ENCODE measurements around the gene VSTM2L. TPM values are rescaled to one million over a fixed set of nuclear protein-coding genes. Genes with fewer than 3 reads are reported as not detected.

Gene VSTM2L
- total RNA-seq, 1 experiment from 2014 or later: 4.8 TPM

DNA sequence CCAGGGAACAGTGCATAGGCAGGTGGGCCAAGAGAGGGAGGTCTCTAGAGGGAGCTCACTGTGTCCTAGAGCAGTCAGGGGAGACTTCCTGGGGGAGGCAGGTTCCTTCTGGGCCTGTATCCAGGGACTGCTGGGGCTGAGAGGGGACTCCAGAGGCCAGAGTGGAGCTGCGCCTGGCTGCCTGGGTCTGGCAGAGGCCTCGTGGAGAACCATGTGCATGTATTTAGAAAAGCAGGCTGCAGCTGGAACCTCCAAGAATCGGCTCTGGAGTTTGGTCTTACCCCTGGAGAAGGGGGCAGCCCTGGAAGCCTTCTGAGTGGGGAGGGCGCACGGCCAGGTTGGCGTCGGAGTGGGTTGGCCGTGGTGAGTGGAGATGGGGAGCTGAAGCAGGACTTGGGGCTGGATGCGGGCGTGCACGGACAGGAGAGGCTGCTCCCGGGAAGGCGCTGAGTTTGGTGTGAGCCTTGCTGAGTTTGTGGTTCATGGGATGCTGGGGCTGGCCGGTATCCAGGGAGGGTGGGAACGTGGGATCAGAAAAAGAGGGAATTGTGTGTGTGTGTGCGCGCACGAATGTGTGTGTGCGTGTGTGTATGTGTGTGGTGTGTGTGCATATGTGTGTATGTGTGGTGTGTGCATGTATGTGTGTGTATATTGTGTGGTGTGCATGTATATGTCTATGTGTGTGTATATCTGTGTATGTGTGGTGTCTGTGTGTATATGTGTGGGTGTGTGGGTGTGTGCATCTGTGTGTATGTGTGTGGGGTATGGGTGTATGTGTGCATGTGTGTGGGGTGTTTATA lies 10.8 kb downstream of the VSTM2L start:
- no peaks in the 10 kb centered on the region for H3K9me3 ChIP-seq (replicated peaks)
- H3K4me3 ChIP-seq: no peak overlapping the region
- no peaks in the 10 kb centered on the region for H3K36me3 ChIP-seq
- H3K27me3 ChIP-seq (replicated peaks): peaks cover 9% of the 10 kb centered on the region
- H3K4me1 ChIP-seq (replicated peaks): peaks cover 4% of the 10 kb centered on the region; the same call in 1 of the 2 replicates
- H3K27ac ChIP-seq: no peak overlapping the region
- DNase-seq (ENCODE audit: low read depth in 1 of 2, low spot score in 2 of 2): no peak

DNA sequence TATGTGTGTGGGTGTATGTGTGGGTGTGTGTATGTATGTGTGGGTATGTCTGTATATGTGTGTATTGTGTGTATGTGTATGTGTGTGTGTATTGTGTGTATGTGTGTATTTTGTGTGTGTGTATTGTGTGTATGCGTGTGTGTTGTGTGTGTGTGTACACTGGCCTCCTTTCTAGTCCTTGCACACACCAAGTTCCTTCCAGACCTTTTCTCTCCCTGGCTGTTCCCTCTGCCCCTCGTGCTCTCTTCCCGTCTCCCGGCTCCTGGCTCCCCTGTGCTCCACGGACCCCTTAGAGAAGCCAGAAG lies 11.4 kb downstream of the VSTM2L start:
- Histone ChIP-seq H3K4me1 (replicated peaks) (peaks cover 4% of the 10 kb centered on the region; the same call in 1 of the 2 replicates), H3K27me3 (replicated peaks) (peaks cover 9% of the 10 kb centered on the region), H3K36me3 (no peaks in the 10 kb centered on the region), H3K9me3 (replicated peaks) (no peaks in the 10 kb centered on the region), H3K27ac (no peak overlapping the region), H3K4me3 (no peak overlapping the region)
- no peak for DNase-seq (ENCODE audit: low read depth in 1 of 2, low spot score in 2 of 2)

DNA sequence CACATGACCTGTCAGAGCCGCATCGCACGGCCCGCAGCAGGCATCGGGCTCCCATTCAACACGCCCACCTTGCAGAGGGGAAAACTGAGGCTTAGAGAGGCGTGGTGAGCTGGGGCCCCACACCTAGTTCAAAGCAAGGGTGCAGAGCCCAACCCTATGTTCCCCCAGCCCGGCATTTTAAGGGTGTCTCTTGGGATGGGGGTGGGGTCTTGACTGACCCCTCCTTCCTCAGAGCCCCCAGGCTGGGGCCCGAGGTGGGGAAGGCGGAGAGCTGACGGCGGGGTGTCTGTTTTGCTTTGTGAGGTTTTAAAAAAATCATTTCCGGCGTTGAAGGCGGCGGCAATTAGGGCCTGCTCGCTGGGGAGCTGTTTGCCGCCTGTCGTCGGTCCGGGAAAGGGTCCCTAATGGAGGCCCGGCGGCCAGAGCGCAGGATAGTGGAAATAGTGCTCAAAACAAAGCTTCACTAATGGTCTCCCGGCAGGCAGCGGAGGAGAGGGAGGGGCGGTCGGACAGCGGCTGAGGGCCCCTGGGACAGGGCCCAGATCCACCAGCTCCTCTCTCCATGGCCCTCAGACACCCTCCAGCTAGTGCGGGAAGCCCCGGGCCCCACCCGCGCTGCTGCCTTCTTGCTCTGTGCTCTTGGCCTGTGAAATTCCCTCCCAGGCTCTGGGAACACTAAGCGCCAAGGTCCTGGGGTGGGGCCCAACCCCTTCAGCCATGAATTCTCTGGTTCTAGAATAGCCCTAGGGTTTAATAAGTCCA lies 11.9 kb downstream of the VSTM2L start:
- H3K9me3 ChIP-seq (replicated peaks): no peaks in the 10 kb centered on the region
- peaks cover 4% of the 10 kb centered on the region; the same call in 1 of the 2 replicates for H3K4me1 ChIP-seq (replicated peaks)
- H3K4me3 ChIP-seq: no peak overlapping the region
- no peak for DNase-seq (ENCODE audit: low read depth in 1 of 2, low spot score in 2 of 2)
- no peak overlapping the region for H3K27ac ChIP-seq
- no peaks in the 10 kb centered on the region for H3K36me3 ChIP-seq
- peaks cover 9% of the 10 kb centered on the region for H3K27me3 ChIP-seq (replicated peaks)

DNA sequence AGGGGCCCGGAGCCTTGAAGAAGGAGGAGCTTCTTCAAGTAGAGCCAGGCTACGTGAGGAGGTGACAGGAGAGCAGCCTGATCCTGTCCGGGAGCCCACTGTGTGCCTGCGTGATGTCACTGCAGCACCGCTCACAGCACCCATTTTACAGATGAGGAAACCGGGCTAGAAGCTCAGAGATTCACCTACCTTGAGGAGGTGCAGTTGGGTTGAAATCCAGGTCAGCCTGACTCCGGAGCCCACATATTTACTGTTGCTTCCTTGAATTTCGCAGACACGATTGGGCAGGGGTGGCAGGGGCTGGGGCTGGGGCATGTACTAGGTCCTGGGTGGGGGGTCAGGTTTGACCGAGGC lies 12.5 kb downstream of the VSTM2L start:
- peaks cover 9% of the 10 kb centered on the region for H3K27me3 ChIP-seq (replicated peaks)
- H3K4me3 ChIP-seq: no peak overlapping the region

DNA sequence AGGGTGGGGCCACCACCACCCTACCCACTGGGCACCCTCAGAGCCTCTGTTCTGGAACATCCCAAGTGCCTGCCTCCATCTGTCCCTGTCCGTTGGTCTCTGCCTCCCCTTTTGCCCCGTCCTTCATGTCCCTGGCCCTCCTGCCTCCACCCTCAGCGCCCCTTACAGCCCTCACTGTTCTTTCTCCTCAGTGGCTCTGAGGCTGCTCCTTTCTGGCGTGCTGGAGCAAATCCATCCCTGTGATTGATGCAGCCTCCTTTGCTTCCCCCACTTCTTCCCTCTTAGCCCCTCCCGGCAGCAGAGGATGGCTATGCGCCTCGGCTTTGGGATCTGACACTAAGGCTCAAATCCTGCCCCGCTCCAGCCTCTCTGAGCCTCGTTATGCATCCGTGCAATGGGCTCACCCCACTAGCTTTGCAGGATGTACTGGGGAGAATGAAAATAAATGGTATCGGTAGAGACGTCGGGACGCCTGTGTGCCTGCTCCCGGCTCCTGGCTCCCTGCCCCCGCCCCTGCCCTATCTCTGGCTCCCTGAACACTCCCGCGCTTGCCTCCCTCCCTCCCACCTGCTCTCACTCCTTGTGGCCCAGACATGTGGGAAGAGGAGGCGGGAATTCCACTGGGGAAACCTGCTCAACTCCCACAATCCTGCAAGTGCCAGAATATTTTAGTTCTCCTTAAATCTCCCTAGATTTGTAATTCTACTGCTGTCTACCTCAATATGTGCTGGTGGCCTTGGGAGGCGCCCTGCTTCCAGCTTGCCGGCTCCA lies 13.1 kb downstream of the VSTM2L start:
- Histone ChIP-seq H3K27ac (no peak overlapping the region), H3K9me3 (replicated peaks) (no peaks in the 10 kb centered on the region), H3K36me3 (no peaks in the 10 kb centered on the region), H3K4me3 (no peak overlapping the region), H3K27me3 (replicated peaks) (peaks cover 9% of the 10 kb centered on the region), H3K4me1 (replicated peaks) (peaks cover 4% of the 10 kb centered on the region; the same call in 1 of the 2 replicates)
- DNase-seq (ENCODE audit: low read depth in 1 of 2, low spot score in 2 of 2): no peak

More for the DNA sequence above, 12.5 kb downstream of the VSTM2L start:
- no peaks in the 10 kb centered on the region for H3K36me3 ChIP-seq
- peaks cover 4% of the 10 kb centered on the region; the same call in 1 of the 2 replicates for H3K4me1 ChIP-seq (replicated peaks)
- no peaks in the 10 kb centered on the region for H3K9me3 ChIP-seq (replicated peaks)
- no peak for DNase-seq (ENCODE audit: low read depth in 1 of 2, low spot score in 2 of 2)
- no peak overlapping the region for H3K27ac ChIP-seq

DNA sequence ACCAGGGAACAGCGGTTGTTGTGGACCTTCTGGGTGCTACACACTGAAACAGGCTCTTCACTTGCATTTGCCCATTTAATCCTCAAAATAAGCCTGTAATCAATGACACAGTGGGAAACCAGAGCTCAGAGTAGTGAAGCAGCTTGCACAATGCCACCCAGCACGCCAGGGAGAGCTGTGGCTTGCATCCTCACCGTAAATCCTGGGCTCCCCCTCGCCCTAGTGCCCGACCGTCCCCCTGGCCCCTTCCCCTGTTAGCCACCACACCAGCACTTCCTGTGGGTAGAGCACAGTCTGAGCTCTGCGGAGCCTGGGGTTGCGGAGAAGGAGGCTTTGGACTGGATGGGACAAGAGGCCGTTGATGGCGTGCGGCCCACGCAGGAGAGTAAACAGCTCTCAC lies 14.5 kb downstream of the VSTM2L start:
- Histone ChIP-seq H3K27me3 (replicated peaks) (peaks cover 9% of the 10 kb centered on the region), H3K9me3 (replicated peaks) (no peaks in the 10 kb centered on the region), H3K36me3 (no peaks in the 10 kb centered on the region), H3K4me1 (replicated peaks) (no peaks in the 10 kb centered on the region), H3K27ac (no peak overlapping the region), H3K4me3 (no peak overlapping the region)
- no peak for DNase-seq (ENCODE audit: low read depth in 1 of 2, low spot score in 2 of 2)

DNA sequence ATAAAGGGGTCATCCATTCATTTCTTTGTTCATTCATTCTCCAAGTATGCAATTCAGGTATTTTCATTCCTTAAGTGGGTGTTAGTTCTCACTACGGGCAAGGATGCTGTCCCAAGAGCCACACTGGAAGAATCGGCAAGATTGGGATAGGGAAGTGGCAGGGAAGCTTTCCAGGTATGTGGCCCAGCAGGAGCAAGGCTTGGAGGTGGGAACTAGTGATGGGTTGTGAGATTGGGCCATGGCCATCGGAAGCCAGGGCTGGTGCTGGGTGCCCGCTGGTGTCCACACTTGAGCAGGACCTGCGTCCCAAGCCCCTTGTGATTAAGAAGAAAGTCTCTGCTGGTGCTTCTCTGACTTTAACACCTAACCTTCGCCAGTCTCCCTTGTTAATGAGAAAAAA lies 15.1 kb downstream of the VSTM2L start:
- no peak overlapping the region for H3K4me3 ChIP-seq
- no peaks in the 10 kb centered on the region for H3K4me1 ChIP-seq (replicated peaks)
- H3K27me3 ChIP-seq (replicated peaks): peaks cover 5% of the 10 kb centered on the region
- DNase-seq (ENCODE audit: low read depth in 1 of 2, low spot score in 2 of 2): no peak
- no peak overlapping the region for H3K27ac ChIP-seq
- no peaks in the 10 kb centered on the region for H3K9me3 ChIP-seq (replicated peaks)
- H3K36me3 ChIP-seq: no peaks in the 10 kb centered on the region

DNA sequence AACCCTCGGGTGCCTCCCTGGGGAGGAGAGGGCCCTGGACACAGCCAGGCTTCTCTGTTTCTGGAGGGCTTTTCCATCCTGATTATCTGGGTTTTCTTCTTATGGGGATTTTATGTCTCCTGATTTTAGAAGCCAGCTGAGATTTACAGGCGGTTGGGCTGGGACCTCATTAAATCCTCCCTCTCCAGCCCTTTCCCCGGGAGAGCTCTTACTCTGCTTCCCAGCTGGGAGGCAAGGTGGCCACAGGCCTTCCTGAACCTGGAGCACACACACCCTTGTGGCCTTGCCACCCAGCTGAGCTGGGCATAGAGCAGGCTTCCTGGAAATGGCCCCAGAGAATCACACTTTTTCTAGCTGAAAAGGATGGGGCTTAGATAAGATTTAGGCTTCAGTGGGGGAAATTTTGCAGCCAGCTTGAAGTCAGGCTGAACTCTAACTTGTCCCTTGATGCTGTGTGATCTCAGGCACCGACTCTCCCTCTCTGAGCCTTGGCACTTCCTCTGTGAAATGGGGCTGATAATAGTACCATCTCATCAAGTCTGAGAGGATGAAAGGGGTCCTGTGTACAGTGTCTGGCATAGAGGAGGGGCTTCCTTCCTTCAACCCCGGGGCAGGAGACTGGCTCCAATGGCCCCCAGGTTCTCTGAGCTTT lies 16.6 kb downstream of the VSTM2L start:
- peaks cover 5% of the 10 kb centered on the region for H3K27me3 ChIP-seq (replicated peaks)
- DNase-seq (ENCODE audit: low read depth in 1 of 2, low spot score in 2 of 2): no peak

DNA sequence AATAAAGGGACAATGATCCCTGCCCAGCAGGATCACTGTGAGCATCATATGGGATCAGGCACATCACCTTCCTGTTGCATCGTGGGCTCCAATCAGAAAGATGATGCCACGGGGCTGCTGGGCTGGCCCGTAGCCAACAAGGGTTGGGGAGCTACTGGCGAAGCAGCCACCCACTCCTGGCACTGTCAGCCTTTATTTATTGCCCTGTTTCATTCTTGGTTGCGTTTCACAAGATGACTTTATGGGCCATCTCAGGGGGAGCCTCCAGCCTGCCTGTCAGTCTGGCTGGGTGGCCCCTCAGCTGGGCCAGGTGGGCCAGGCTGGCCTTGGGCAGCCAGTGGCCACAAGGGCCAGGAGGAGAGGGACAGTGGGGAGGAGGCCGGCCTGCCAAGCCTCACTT lies 17.3 kb downstream of the VSTM2L start:
- Histone ChIP-seq H3K4me1 (replicated peaks) (no peaks in the 10 kb centered on the region), H3K27ac (no peak overlapping the region), H3K36me3 (no peaks in the 10 kb centered on the region), H3K9me3 (replicated peaks) (no peaks in the 10 kb centered on the region), H3K4me3 (no peak overlapping the region), H3K27me3 (replicated peaks) (peaks cover 5% of the 10 kb centered on the region)
- DNase-seq (ENCODE audit: low read depth in 1 of 2, low spot score in 2 of 2): no peak

More for the DNA sequence above, 16.6 kb downstream of the VSTM2L start:
- Histone ChIP-seq H3K27ac (no peak overlapping the region), H3K36me3 (no peaks in the 10 kb centered on the region), H3K4me1 (replicated peaks) (no peaks in the 10 kb centered on the region), H3K9me3 (replicated peaks) (no peaks in the 10 kb centered on the region), H3K4me3 (no peak overlapping the region)

DNA sequence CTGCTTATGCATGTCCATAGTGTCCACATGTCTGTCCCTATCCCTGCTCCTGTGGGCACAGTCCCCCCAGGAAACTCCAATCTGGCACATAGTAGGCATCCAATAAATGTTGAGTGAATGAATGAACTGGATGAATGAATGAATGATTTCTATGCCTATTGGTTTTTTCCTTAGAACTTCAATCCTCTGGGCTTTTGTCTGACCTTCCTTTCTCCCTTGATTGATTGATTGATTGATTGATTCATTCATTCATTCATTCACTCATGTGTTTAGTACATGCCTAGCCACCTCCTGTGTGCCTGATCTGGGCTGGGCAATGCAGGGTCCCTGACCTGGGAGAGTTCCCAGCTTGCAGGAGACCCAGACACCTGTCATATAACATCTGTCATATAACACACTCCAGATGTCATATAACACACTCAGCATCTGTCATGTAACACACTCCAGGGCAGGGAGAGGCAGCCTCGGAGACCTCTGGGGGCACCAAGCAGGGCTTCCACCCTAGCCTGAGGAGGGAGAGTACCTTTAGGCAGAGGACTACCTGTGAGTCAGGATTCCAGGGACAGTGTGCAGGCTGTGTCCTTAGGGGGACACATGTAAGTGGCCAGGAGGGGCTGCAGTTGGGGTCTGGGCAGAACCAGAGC lies 17.9 kb downstream of the VSTM2L start:
- no peaks in the 10 kb centered on the region for H3K36me3 ChIP-seq
- no peak overlapping the region for H3K27ac ChIP-seq
- H3K4me3 ChIP-seq: no peak overlapping the region
- H3K9me3 ChIP-seq (replicated peaks): no peaks in the 10 kb centered on the region
- no peak for DNase-seq (ENCODE audit: low read depth in 1 of 2, low spot score in 2 of 2)
- peaks cover 5% of the 10 kb centered on the region for H3K27me3 ChIP-seq (replicated peaks)
- H3K4me1 ChIP-seq (replicated peaks): no peaks in the 10 kb centered on the region

DNA sequence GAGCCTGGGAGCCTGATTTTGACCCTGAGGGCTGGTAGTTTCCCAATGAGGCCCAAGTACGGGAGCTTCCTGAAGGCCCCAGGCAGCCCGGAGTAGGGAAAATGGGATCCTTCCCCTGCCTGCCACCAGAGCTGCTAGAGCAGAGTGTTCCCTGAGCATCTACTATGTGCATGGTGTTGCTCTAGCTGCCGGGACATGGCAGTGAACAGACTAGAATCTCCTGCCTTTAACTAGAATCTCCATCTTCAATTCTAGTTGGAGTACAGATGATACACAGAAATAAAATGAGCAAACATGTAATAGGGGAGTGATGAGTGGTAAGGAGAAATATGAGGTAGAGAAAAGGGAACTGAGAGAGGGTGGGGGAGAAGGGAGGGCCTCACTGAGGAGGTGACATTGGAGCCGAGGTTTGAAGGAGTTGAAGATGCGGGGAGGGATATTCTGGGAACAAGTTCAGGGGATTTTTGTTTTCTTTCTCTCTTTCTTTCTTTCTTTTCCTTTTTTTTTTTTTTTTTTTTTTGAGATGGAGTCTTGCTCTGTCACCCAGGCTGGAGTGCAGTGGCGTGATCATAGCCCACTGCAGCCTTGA lies 18.5 kb downstream of the VSTM2L start:
- H3K27me3 ChIP-seq (replicated peaks): peaks cover 5% of the 10 kb centered on the region; the same call in 1 of the 2 replicates
- H3K4me1 ChIP-seq (replicated peaks): no peaks in the 10 kb centered on the region
- no peak for DNase-seq (ENCODE audit: low read depth in 1 of 2, low spot score in 2 of 2)
- H3K9me3 ChIP-seq (replicated peaks): no peaks in the 10 kb centered on the region
- H3K36me3 ChIP-seq: no peaks in the 10 kb centered on the region
- no peak overlapping the region for H3K4me3 ChIP-seq
- no peak overlapping the region for H3K27ac ChIP-seq

DNA sequence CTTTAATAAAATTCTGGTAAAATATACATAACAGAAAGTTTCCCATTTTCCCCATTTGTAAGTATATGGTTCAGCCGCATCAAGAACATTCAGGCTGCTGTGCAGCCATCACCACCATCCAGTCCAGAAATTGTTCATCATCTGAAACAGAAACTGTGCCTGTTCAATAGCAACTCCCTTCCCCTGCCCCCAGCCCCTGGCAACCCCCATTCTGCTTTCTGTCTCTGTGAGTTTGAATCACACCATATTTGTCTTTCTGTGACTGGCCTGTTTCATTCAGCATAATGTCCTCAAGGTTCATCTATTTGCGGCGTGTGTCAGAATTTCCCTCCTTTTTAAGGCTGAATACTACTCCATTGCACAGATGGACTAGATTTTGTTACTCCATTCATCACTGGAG lies 19.1 kb downstream of the VSTM2L start:
- Histone ChIP-seq H3K27ac (no peak overlapping the region), H3K27me3 (replicated peaks) (peaks cover 5% of the 10 kb centered on the region; the same call in 1 of the 2 replicates), H3K36me3 (no peaks in the 10 kb centered on the region), H3K4me1 (replicated peaks) (no peaks in the 10 kb centered on the region), H3K4me3 (no peak overlapping the region), H3K9me3 (replicated peaks) (no peaks in the 10 kb centered on the region)
- DNase-seq (ENCODE audit: low read depth in 1 of 2, low spot score in 2 of 2): no peak

Measured in SJSA1 (cell line).